CD8-positive, alpha-beta memory T cell (primary cell): Measurements from ENCODE around the gene EXT2. TPM values are rescaled to one million over a fixed set of nuclear protein-coding genes. Genes with fewer than 3 reads are reported as not detected.
A peak's percentile ranks its signal among the peaks of the same experiment; 100 is the strongest.

Experiments
- CTCF ChIA-PET: fragments of 350-600 bp; sonication (Branson Sonifier 250); formaldehyde crosslinking; loops from one replicate; lab custom pipeline; 2021; ENCODE audit warnings: antibody characterized with exemption; lab: Charles Lee
- POLR2A ChIA-PET: fragments of 350-600 bp; sonication (Branson Sonifier 250); formaldehyde crosslinking; loops from one replicate; lab custom pipeline; 2021; ENCODE audit warnings: antibody characterized with exemption; lab: Charles Lee
- DNase-seq, 5 donors: peaks; one replicate each; pipeline versions ENCODE4 v3.0.0 to v3.0.0-alpha.2; 2020 to 2022; ENCODE audit warnings: mixed read lengths in 1 of 5
- H3K27ac ChIP-seq: one replicate; pipeline ENCODE4 v1.7.0; 2013; ENCODE audit warnings: low read depth, mild to moderate bottlenecking, low read length, moderate library complexity
- H3K27me3 ChIP-seq: 2 replicates; pipeline ENCODE4 v1.7.0; 2013; ENCODE audit warnings: low read length, mild to moderate bottlenecking; ENCODE audit not compliant: insufficient read depth, poor library complexity, severe bottlenecking
- H3K36me3 ChIP-seq: 2 replicates; pipeline ENCODE4 v1.7.0; 2013; ENCODE audit warnings: mild to moderate bottlenecking, low read length, moderate library complexity; ENCODE audit not compliant: insufficient read depth
- H3K4me1 ChIP-seq: 2 replicates; pipeline ENCODE4 v1.7.0; 2013; ENCODE audit warnings: mild to moderate bottlenecking, low read length, moderate library complexity; ENCODE audit not compliant: insufficient read depth
- H3K4me3 ChIP-seq: 2 replicates; pipeline ENCODE4 v1.7.0; 2013; ENCODE audit warnings: mild to moderate bottlenecking, low read length
- H3K9me3 ChIP-seq: 2 replicates; pipeline ENCODE4 v1.7.0; 2013; ENCODE audit warnings: mild to moderate bottlenecking, low read length
- H3K27ac Mint-ChIP-seq, 8 donors: one replicate each; pipeline ENCODE4 v1.8.0; 2020 to 2021; ENCODE audit warnings: mixed read lengths in 8 of 8, mild to moderate bottlenecking in 6 of 8, inconsistent platforms in 3 of 8, moderate library complexity in 3 of 8
- H3K27me3 Mint-ChIP-seq, 2 donors: one replicate each; pipeline ENCODE4 v1.8.0; 2020 to 2021; ENCODE audit warnings: mixed read lengths in 2 of 2, mild to moderate bottlenecking in 1 of 2, moderate library complexity in 1 of 2
- H3K36me3 Mint-ChIP-seq, 3 donors: one replicate each; pipeline ENCODE4 v1.8.0; 2020 to 2021; ENCODE audit warnings: mixed read lengths in 3 of 3, inconsistent platforms in 1 of 3, mild to moderate bottlenecking in 1 of 3
- H3K4me1 Mint-ChIP-seq, 3 donors: one replicate each; pipeline ENCODE4 v1.8.0; 2020 to 2021; ENCODE audit warnings: mixed read lengths in 3 of 3, inconsistent platforms in 1 of 3, mild to moderate bottlenecking in 1 of 3
- H3K4me3 Mint-ChIP-seq, 7 donors: one replicate each; pipeline ENCODE4 v1.8.0; 2020 to 2021; ENCODE audit warnings: mixed read lengths in 7 of 7, mild to moderate bottlenecking in 6 of 7, moderate library complexity in 4 of 7, inconsistent platforms in 2 of 7
- H3K9me3 Mint-ChIP-seq, 5 donors: one replicate each; pipeline ENCODE4 v1.8.0; 2020 to 2022; ENCODE audit warnings: mixed read lengths in 5 of 5, mild to moderate bottlenecking in 3 of 5, moderate library complexity in 2 of 5, inconsistent platforms in 1 of 5
- polyA plus RNA-seq: library from polyadenylated mRNA; unstranded; fragments of 300-500 nt; fragmentation: Illumina TruSeq; gene quantifications from one replicate; pipeline ENCODE4 v1.2.3, GENCODE V29; 2021
- total RNA-seq, 2 experiments: library from RNA; stranded (reverse); gene quantifications; one replicate each; pipeline ENCODE4 v1.2.3, GENCODE V29; 2021

The EXT2 gene
- total and polyA plus RNA-seq, 3 experiments from 2014 or later, result 37.4 to 46.6 (median 38.5) TPM

- DNase-seq, result no peak
- peaks cover 0 to 8% (median 4%) of the 10 kb centered on the region in 3 donors for H3K4me1 Mint-ChIP-seq
- POLR2A ChIA-PET, result interaction anchor here (0.6 kb wide), 1 partner anchor 11 kb away, joined by 3 read pairs; no protein-coding TSS in a partner anchor
- H3K9me3 Mint-ChIP-seq, result no peaks in the 10 kb centered on the region
- H3K9me3 ChIP-seq, result no peaks in the 10 kb centered on the region
- H3K27me3 Mint-ChIP-seq, result no peaks in the 10 kb centered on the region
- H3K36me3 Mint-ChIP-seq, result peaks cover 0 to 30% (median 12%) of the 10 kb centered on the region in 3 donors
- H3K4me3 Mint-ChIP-seq, result no peak overlapping the region
- H3K36me3 ChIP-seq, result peaks cover 6% of the 10 kb centered on the region
- H3K4me3 ChIP-seq, result no peak overlapping the region
- H3K27ac Mint-ChIP-seq, result peak overlapping the region in 1 of 8 donors; percentile 54
- no peaks in the 10 kb centered on the region for H3K4me1 ChIP-seq
- H3K27me3 ChIP-seq, result no peaks in the 10 kb centered on the region
- CTCF ChIA-PET, result interaction anchor here (5.3 kb wide), 1 partner anchor 21 kb away, joined by 36 read pairs; the partner anchor contains the start of gene EXT2
- no peak overlapping the region for H3K27ac ChIP-seq
Measured at GRCh38 chr11:44072757-44073658, 22.5 kb upstream of the EXT2 start.

- ChIA-PET CTCF (interaction anchor here (1.3 to 1.4 kb wide), 2 partner anchors 13 to 16 kb away, joined by 5 read pairs; partner anchors contain the start of gene ACCS), POLR2A (no interaction called here)
- H3K27me3 Mint-ChIP-seq, result peaks cover 0 to 1% of the 10 kb centered on the region in 2 donors
- Histone ChIP-seq H3K27me3 (no peaks in the 10 kb centered on the region), H3K4me1 (no peaks in the 10 kb centered on the region), H3K9me3 (no peaks in the 10 kb centered on the region), H3K4me3 (no peak overlapping the region), H3K27ac (no peak overlapping the region), H3K36me3 (peaks cover 6% of the 10 kb centered on the region)
- H3K4me3 Mint-ChIP-seq, result no peak overlapping the region
- no peaks in the 10 kb centered on the region for H3K4me1 Mint-ChIP-seq
- H3K27ac Mint-ChIP-seq, result no peak overlapping the region
- no peaks in the 10 kb centered on the region for H3K9me3 Mint-ChIP-seq
- peaks cover under 1 to 40% (median 13%) of the 10 kb centered on the region in 3 donors for H3K36me3 Mint-ChIP-seq
- no peak for DNase-seq
Measured at GRCh38 chr11:44078794-44079193, 16.7 kb upstream of the EXT2 start.

- H3K36me3 Mint-ChIP-seq, result peaks cover 6 to 45% (median 15%) of the 10 kb centered on the region in 3 donors
- Histone ChIP-seq H3K4me3 (no peak overlapping the region), H3K36me3 (peaks cover 6% of the 10 kb centered on the region), H3K27me3 (no peaks in the 10 kb centered on the region), H3K4me1 (no peaks in the 10 kb centered on the region), H3K27ac (no peak overlapping the region), H3K9me3 (no peaks in the 10 kb centered on the region)
- no peaks in the 10 kb centered on the region for H3K4me1 Mint-ChIP-seq
- H3K4me3 Mint-ChIP-seq, result no peak overlapping the region
- peaks cover 0 to 3% (median 0%) of the 10 kb centered on the region in 5 donors for H3K9me3 Mint-ChIP-seq
- H3K27me3 Mint-ChIP-seq, result peaks cover 0 to 1% of the 10 kb centered on the region in 2 donors
- CTCF ChIA-PET, result interaction anchor here (1.3 kb wide), 1 partner anchor 15 kb away, joined by 5 read pairs; no protein-coding TSS in a partner anchor
- peak overlapping the region in 1 of 8 donors; percentile 82 for H3K27ac Mint-ChIP-seq
- DNase-seq, result no peak
- POLR2A ChIA-PET, result no interaction called here
Measured at GRCh38 chr11:44079376-44079775, 16.1 kb upstream of the EXT2 start.

- H3K4me1 Mint-ChIP-seq, result no peaks in the 10 kb centered on the region
- H3K4me3 ChIP-seq, result no peak overlapping the region
- H3K9me3 Mint-ChIP-seq, result peaks cover 0 to 8% (median 4%) of the 10 kb centered on the region in 5 donors
- H3K27ac Mint-ChIP-seq, result no peak overlapping the region
- peaks cover 4% of the 10 kb centered on the region for H3K9me3 ChIP-seq
- POLR2A ChIA-PET, result no interaction called here
- H3K4me3 Mint-ChIP-seq, result no peak overlapping the region
- peaks cover 6 to 35% (median 12%) of the 10 kb centered on the region in 3 donors for H3K36me3 Mint-ChIP-seq
- no peak overlapping the region for H3K27ac ChIP-seq
- CTCF ChIA-PET, result no interaction called here
- H3K36me3 ChIP-seq, result peaks cover 6% of the 10 kb centered on the region
- DNase-seq, result no peak
- no peaks in the 10 kb centered on the region for H3K4me1 ChIP-seq
- H3K27me3 ChIP-seq, result no peaks in the 10 kb centered on the region
- peaks cover 0 to 1% of the 10 kb centered on the region in 2 donors for H3K27me3 Mint-ChIP-seq
Measured at GRCh38 chr11:44080951-44081350, 14.5 kb upstream of the EXT2 start.

GRCh38 chr11:44082645-44083044 is 12.8 kb upstream of the EXT2 start:
- Histone ChIP-seq H3K36me3 (no peaks in the 10 kb centered on the region), H3K27me3 (no peaks in the 10 kb centered on the region), H3K4me1 (no peaks in the 10 kb centered on the region), H3K9me3 (peaks cover 4% of the 10 kb centered on the region), H3K27ac (no peak overlapping the region), H3K4me3 (no peak overlapping the region)
- peaks cover 7 to 28% (median 18%) of the 10 kb centered on the region in 3 donors for H3K36me3 Mint-ChIP-seq
- no peak overlapping the region for H3K27ac Mint-ChIP-seq
- H3K9me3 Mint-ChIP-seq, result peaks cover 0 to 10% (median 4%) of the 10 kb centered on the region in 5 donors
- H3K4me1 Mint-ChIP-seq, result no peaks in the 10 kb centered on the region
- H3K27me3 Mint-ChIP-seq, result peaks cover 0 to 1% of the 10 kb centered on the region in 2 donors
- no peak for DNase-seq
- POLR2A ChIA-PET, result no interaction called here
- CTCF ChIA-PET, result interaction anchor here (2.1 kb wide), 1 partner anchor 12 kb away, joined by 14 read pairs; the partner anchor contains the start of gene EXT2
- H3K4me3 Mint-ChIP-seq, result no peak overlapping the region

GRCh38 chr11:44083433-44083832 is 12.0 kb upstream of the EXT2 start:
- Histone ChIP-seq H3K36me3 (no peaks in the 10 kb centered on the region), H3K27ac (no peak overlapping the region), H3K4me3 (no peak overlapping the region), H3K4me1 (no peaks in the 10 kb centered on the region), H3K9me3 (peaks cover 4% of the 10 kb centered on the region), H3K27me3 (no peaks in the 10 kb centered on the region)
- CTCF ChIA-PET, result interaction anchor here (2.1 kb wide), 1 partner anchor 11 kb away, joined by 14 read pairs; the partner anchor contains the start of gene EXT2
- H3K27ac Mint-ChIP-seq, result no peak overlapping the region
- POLR2A ChIA-PET, result interaction anchor here (0.6 kb wide), 1 partner anchor 10 kb away, joined by 3 read pairs; no protein-coding TSS in a partner anchor
- DNase-seq, result no peak
- peaks cover 7 to 28% (median 18%) of the 10 kb centered on the region in 3 donors for H3K36me3 Mint-ChIP-seq
- peaks cover 0 to 10% (median 4%) of the 10 kb centered on the region in 5 donors for H3K9me3 Mint-ChIP-seq
- peaks cover 0 to 1% of the 10 kb centered on the region in 2 donors for H3K27me3 Mint-ChIP-seq
- H3K4me1 Mint-ChIP-seq, result no peaks in the 10 kb centered on the region
- H3K4me3 Mint-ChIP-seq, result no peak overlapping the region

- Mint-ChIP-seq H3K27ac (no peak overlapping the region), H3K4me3 (no peak overlapping the region), H3K36me3 (peaks cover 4 to 25% (median 18%) of the 10 kb centered on the region in 3 donors), H3K27me3 (peaks cover 0 to under 1% of the 10 kb centered on the region in 2 donors), H3K4me1 (no peaks in the 10 kb centered on the region), H3K9me3 (peaks cover 0 to 10% (median 4%) of the 10 kb centered on the region in 5 donors)
- H3K36me3 ChIP-seq, result no peaks in the 10 kb centered on the region
- no peak overlapping the region for H3K27ac ChIP-seq
- POLR2A ChIA-PET, result interaction anchor here (0.6 kb wide), 1 partner anchor 11 kb away, joined by 3 read pairs; no protein-coding TSS in a partner anchor
- no peak for DNase-seq
- H3K9me3 ChIP-seq, result peaks cover 4% of the 10 kb centered on the region
- no peak overlapping the region for H3K4me3 ChIP-seq
- no peaks in the 10 kb centered on the region for H3K27me3 ChIP-seq
- CTCF ChIA-PET, result interaction anchor here (2.1 kb wide), 1 partner anchor 11 kb away, joined by 14 read pairs; the partner anchor contains the start of gene EXT2
- H3K4me1 ChIP-seq, result no peaks in the 10 kb centered on the region
Measured at GRCh38 chr11:44083906-44084305, 11.6 kb upstream of the EXT2 start.
